OCI-LY1 (cell line): ENCODE results near the gene IKZF1.

Source experiments
- H2AFZ ChIP-seq: fragments of 200-600 bp; sonication (generic), shearing (Covaris generic); 2 replicates; pipeline ENCODE4 v1.6.0; 2014; ENCODE audit warnings: antibody characterized with exemption, mild to moderate bottlenecking, low read length
- H3F3A ChIP-seq: fragments of 200-600 bp; sonication (generic), shearing (Covaris generic); 2 replicates; pipeline ENCODE4 v1.6.0; 2014; ENCODE audit warnings: mild to moderate bottlenecking, antibody characterized with exemption, low read length, moderate library complexity; ENCODE audit not compliant: insufficient read depth
- H3K27ac ChIP-seq: fragments of 200-600 bp; sonication (generic); 2 replicates; pipeline ENCODE4 v1.5.1; 2014; ENCODE audit warnings: low read length, mixed run types, mild to moderate bottlenecking, low read depth; ENCODE audit not compliant: poor library complexity, severe bottlenecking
- H3K27me3 ChIP-seq: fragments of 200-600 bp; sonication (generic); 2 replicates; pipeline ENCODE4 v1.6.0; 2014; ENCODE audit warnings: antibody characterized with exemption, mild to moderate bottlenecking, low read length, moderate library complexity; ENCODE audit not compliant: insufficient read depth
- H3K36me3 ChIP-seq: fragments of 200-600 bp; sonication (generic); 2 replicates; pipeline ENCODE4 v1.6.1; 2014; ENCODE audit warnings: mild to moderate bottlenecking, antibody characterized with exemption, low read length, moderate library complexity, mixed read lengths; ENCODE audit not compliant: insufficient read depth
- H3K4me1 ChIP-seq: fragments of 200-600 bp; sonication (generic); 2 replicates; pipeline ENCODE4 v1.5.1; 2014; ENCODE audit warnings: mild to moderate bottlenecking, low read length, moderate library complexity; ENCODE audit not compliant: insufficient read depth, severe bottlenecking
- H3K4me2 ChIP-seq: fragments of 200-600 bp; sonication (generic), shearing (Covaris generic); 2 replicates; pipeline ENCODE4 v1.6.1; 2014; ENCODE audit warnings: low read length
- H3K4me3 ChIP-seq: fragments of 200-600 bp; sonication (generic); 2 replicates; pipeline ENCODE4 v1.5.1; 2014; ENCODE audit warnings: low read length, low read depth, mild to moderate bottlenecking, mixed read lengths; ENCODE audit not compliant: poor library complexity, severe bottlenecking
- H3K79me2 ChIP-seq: fragments of 200-600 bp; shearing (Covaris generic); 2 replicates; pipeline ENCODE4 v1.6.1; 2016; ENCODE audit warnings: mixed run types, low read length, mixed read lengths; ENCODE audit not compliant: insufficient read depth
- H3K9ac ChIP-seq: fragments of 200-600 bp; sonication (generic), shearing (Covaris generic); 2 replicates; pipeline ENCODE4 v1.6.1; 2014; ENCODE audit warnings: mild to moderate bottlenecking, low read length, mixed read lengths
- H3K9me2 ChIP-seq: fragments of 200-600 bp; sonication (generic), shearing (Covaris generic); 2 replicates; pipeline ENCODE4 v1.6.1; 2014; ENCODE audit warnings: low read depth, mild to moderate bottlenecking, low read length, mixed read lengths
- H3K9me3 ChIP-seq: fragments of 200-600 bp; shearing (Covaris generic); 2 replicates; pipeline ENCODE4 v1.6.1; 2014; ENCODE audit warnings: low read length, mixed read lengths
- H4K20me1 ChIP-seq: fragments of 200-600 bp; sonication (generic), shearing (Covaris generic); 2 replicates; pipeline ENCODE4 v1.6.0; 2016; ENCODE audit warnings: mild to moderate bottlenecking, low read length; ENCODE audit not compliant: insufficient read depth
- CTCF ChIP-seq: fragments of 200-600 bp; sonication (generic), shearing (Covaris generic); IDR thresholded peaks from 2 replicates; pipeline ENCODE4 v1.5.1; 2017; ENCODE audit warnings: mild to moderate bottlenecking, antibody characterized with exemption, low read length, moderate library complexity, mixed read lengths
- EZH2 ChIP-seq: fragments of 200-600 bp; sonication (generic), shearing (Covaris generic); IDR thresholded peaks from 2 replicates; pipeline ENCODE4 v1.8.0; 2017; ENCODE audit warnings: borderline replicate concordance, mixed run types, mild to moderate bottlenecking, antibody characterized with exemption, low read length, moderate library complexity, mixed read lengths

Gene IKZF1

GRCh38 chr7:50310956-50311355 is 6.4 kb downstream of the IKZF1 start:
- Histone ChIP-seq H4K20me1 (no peaks in the 10 kb centered on the region), H2AFZ (no peak overlapping the region), H3K4me2 (peak overlapping the region; percentile 81), H3K4me3 (peak overlapping the region; percentile 74), H3F3A (0 out of 2 replicates have a peak, but pooled peaks cover 3% of the 10 kb centered on the region), H3K9me3 (no peaks in the 10 kb centered on the region), H3K9me2 (no peaks in the 10 kb centered on the region), H3K36me3 (peaks cover 61% of the 10 kb centered on the region), H3K9ac (peak overlapping the region; percentile 97), H3K27me3 (no peaks in the 10 kb centered on the region), H3K27ac (peak overlapping the region; percentile 93), H3K79me2 (peaks cover 99% of the 10 kb centered on the region), H3K4me1 (peaks cover 84% of the 10 kb centered on the region)
- TF ChIP-seq EZH2: no peak
- TF ChIP-seq CTCF: no peak

- TF ChIP-seq EZH2 (no peak), CTCF (no peak)
- Histone ChIP-seq H3K79me2 (peaks cover 100% of the 10 kb centered on the region), H3K27ac (peak overlapping the region; percentile 93), H3K9me2 (no peaks in the 10 kb centered on the region), H3K4me1 (peaks cover 84% of the 10 kb centered on the region), H3K4me3 (peak overlapping the region; percentile 74), H3F3A (0 out of 2 replicates have a peak, but pooled peaks cover 1% of the 10 kb centered on the region), H3K9me3 (no peaks in the 10 kb centered on the region), H4K20me1 (no peaks in the 10 kb centered on the region; the same call in 1 of the 2 replicates), H3K4me2 (peak overlapping the region; percentile 81), H2AFZ (no peak overlapping the region), H3K27me3 (no peaks in the 10 kb centered on the region), H3K36me3 (peaks cover 74% of the 10 kb centered on the region), H3K9ac (peak overlapping the region; percentile 97)
Observed at GRCh38 chr7:50312250-50313162, 8.0 kb downstream of the IKZF1 start.

DNA sequence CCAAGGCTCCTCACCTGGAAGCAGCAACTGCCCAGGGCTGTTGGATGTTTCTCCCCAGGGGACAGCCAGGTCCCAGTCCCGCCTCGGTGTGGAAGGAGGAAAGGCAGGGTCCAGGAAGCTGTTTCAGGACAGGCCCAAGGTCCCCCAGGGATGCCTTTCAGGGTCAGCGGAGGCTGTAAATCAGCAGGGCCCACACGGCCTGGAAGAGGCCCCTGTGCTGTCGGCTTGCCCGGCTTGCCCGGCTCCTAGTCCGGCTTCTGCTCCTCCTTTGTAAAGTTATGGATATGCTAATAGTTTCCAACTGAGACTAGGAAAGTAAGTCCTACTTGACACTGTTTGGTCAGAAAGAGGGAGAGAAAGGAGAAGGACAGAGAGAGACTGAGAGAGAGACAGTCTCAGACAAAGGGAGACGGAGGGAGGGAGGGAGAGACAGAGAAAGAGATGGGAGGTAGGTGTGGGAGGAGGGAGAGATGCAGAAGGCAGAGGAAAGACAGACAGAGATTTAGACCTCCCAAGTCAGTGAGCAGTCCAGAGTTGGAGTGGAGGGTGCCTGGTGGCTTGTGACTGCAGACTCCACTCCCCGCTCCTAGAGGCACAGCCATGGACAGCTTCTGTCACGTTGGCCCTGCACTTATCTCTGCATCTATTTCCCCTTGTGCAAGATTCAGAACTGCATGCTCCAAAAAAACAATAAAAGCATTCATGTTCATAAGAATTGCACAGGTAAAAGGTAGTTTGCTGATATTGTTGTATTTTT is 10.5 kb downstream of the IKZF1 start:
- peak overlapping the region; percentile 81 for H3K4me2 ChIP-seq
- H3K79me2 ChIP-seq: peaks cover 100% of the 10 kb centered on the region
- H3F3A ChIP-seq: no peaks in the 10 kb centered on the region
- peaks cover 86% of the 10 kb centered on the region for H3K4me1 ChIP-seq
- no peaks in the 10 kb centered on the region; the same call in 1 of the 2 replicates for H4K20me1 ChIP-seq
- no peak for TF ChIP-seq CTCF
- no peak for TF ChIP-seq EZH2
- H3K36me3 ChIP-seq: peaks cover 82% of the 10 kb centered on the region
- H3K9me2 ChIP-seq: no peaks in the 10 kb centered on the region
- no peak overlapping the region for H2AFZ ChIP-seq
- H3K9me3 ChIP-seq: no peaks in the 10 kb centered on the region
- H3K9ac ChIP-seq: peak overlapping the region; percentile 66
- H3K27ac ChIP-seq: peak overlapping the region; percentile 75
- no peaks in the 10 kb centered on the region for H3K27me3 ChIP-seq
- H3K4me3 ChIP-seq: peak overlapping the region; percentile 74
